SJSA1 (cell line): ENCODE data around the gene BACE2. TPM values are rescaled to one million over a fixed set of nuclear protein-coding genes. Genes with fewer than 3 reads are reported as not detected.

Experiments used
- total RNA-seq: library from RNA; depleted of rRNA; stranded (reverse); fragments of >200 nt; shearing (Covaris generic); gene quantifications from 2 replicates; pipeline ENCODE4 v1.2.3, GENCODE V29; 2014; rRNA removed

BACE2 gene
- total RNA-seq, 1 experiment from 2014 or later, result 0.50 TPM

Other genes starting within 250 kb of the BACE2 start
- gene FAM3B, start 148.6 kb downstream of the BACE2 start, total RNA-seq, result not detected in 2 replicates
- gene MX2, start 193.9 kb downstream of the BACE2 start, total RNA-seq, result not detected in 2 replicates